ENCODE data around the gene CD82.

- TF ChIP-seq CTCF (IDR thresholded peaks at IDR 0.05) (no peak), POLR2A (IDR thresholded peaks at IDR 0.05) (no peak)
These were observed 48.9 kb downstream of the CD82 start for GRCh38 chr11:44614281-44614775.
